Left renal pelvis (tissue), 4 donors: ENCODE measurements around the gene MKNK1. TPM values are rescaled to one million over a fixed set of nuclear protein-coding genes. Genes with fewer than 3 reads are reported as not detected.
"Not testable (repeated sequence)": the region's sequence is repeated elsewhere in the genome, so short reads cannot be mapped to it uniquely, and the experiment has no call there.

Source experiments
- DNase-seq, 4 donors: peaks; one replicate each; pipeline ENCODE4 v3.0.0-alpha.2; 2013; ENCODE audit warnings: low read depth in 4 of 4, low spot score in 3 of 4
- polyA plus RNA-seq, 4 donors: library from polyadenylated mRNA; unstranded; fragments of 120-200 nt; gene quantifications; one replicate each; pipeline ENCODE4 v1.2.1, GENCODE V29; 2013; ENCODE audit not compliant: insufficient read length in 4 of 4

MKNK1 gene
- 10 to 100 TPM; 23.3 to 39.4 (median 29.4) TPM for polyA plus RNA-seq

DNA sequence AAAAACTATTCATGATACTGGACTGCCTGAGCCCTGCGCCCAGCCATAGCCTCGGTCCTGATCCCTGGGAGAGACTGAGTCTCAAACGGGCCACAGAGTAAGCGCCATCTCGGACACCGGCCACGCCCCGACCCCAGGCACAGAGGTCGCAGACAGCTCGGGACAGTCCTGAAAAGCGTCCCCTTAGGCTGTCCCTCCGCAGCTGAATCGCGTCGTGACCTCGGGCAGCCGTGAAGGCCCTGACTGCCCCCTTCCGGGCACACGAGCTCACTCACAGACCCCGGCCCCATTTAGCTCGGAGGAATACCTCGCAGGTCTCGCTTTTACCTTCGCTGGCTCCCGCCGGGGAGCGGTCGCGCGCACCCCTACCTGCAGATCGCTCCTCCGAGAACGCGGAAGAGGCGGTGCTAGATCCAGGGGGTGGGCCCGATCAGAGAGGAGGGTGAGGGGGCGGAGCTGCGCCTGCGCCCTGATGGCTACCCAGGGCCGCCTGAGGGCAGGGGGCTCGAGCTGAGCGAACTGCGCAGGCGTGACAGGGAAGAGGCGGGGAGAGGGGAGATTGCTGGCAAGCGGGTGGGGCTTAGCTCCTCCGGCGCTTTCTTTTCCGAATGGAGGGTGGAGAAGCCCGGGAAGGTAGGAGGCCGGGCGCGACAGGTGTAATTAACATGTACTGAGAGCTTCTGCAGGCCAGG, at the start of gene MKNK1:
Gene MKNK1, minus strand, starts transcription at position 411 of the 692 bp plus-strand sequence. CDS start 20,941 bp downstream, outside the sequence.
- DNase-seq: peak; percentile 88 to 92 (median 90)

DNA sequence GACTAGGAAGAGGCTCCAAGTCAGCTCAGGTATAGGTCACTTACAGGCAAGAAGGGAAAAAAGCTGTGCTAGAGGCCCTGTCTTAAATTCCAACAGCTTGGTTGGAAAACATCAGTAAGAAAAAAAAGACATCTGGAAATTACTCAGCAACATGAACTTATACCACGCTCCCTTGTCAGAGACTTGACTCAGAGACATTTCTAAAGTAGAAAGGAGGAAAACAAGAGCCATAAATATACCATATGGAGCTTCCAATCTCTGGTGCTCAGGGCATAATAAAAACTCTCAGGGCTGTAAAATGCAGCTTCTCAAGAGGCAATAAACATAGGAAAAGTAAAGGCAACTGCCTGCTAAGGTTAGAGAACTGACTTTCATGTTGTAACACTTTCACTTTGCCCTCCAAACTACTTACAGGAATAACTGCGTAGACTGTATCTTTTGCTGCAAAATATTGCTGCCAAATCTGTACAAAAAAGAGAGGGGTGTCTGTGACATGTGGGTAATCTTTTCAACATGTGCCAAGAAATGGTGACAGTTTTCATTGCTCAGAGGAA, 49.4 kb upstream of the MKNK1 start:
- DNase-seq: peak in 1 of 4 donors; percentile 36

DNA sequence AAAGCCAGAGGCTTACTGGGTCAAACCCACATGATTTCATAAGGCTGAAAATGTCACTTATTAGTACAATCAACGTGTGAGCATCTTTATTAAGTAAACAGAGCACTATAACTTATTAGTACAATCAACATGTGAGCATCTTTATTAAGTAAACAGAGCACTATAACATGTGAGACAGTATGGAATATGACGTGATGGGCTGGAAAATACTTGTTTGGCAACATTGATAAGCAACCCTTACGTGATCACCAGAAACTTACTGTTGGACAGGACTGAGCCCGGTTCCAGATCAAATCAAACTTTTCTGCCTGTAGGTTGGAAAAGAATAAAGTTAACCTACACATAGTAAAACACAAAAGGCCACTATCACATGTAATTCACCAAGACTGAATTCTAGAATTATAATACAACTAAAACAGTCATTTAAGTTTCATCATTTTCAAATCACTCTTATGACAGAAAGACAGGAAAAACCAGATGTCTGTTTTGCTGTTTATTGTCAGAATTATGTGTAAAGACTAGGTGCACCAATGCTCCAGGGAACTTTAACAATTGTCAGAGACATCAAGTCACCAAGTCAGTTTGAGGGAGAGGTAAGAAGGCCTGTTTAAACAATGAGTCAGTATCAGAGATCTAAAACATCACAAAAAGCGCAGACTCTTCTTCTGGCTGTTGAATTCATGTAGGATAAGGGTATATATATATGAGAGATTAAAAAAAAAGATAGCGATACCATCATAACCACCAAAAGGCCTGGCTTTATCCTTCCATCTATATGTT, 48.4 kb upstream of the MKNK1 start:
- no peak for DNase-seq

DNA sequence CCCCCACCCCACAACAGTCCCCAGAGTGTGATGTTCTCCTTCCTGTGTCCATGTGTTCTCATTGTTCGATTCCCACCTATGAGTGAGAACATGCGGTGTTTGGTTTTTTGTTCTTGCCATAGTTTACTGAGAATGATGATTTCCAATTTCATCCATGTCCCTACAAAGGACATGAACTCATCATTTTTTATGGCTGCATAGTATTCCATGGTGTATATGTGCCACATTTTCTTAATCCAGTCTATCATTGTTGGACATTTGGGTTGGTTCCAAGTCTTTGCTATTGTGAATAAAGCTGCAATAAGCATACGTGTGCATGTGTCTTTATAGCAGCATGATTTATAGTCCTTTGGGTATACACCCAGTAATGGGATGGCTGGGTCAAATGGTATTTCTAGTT, 47.1 kb upstream of the MKNK1 start:
- DNase-seq: not testable (repeated sequence)

DNA sequence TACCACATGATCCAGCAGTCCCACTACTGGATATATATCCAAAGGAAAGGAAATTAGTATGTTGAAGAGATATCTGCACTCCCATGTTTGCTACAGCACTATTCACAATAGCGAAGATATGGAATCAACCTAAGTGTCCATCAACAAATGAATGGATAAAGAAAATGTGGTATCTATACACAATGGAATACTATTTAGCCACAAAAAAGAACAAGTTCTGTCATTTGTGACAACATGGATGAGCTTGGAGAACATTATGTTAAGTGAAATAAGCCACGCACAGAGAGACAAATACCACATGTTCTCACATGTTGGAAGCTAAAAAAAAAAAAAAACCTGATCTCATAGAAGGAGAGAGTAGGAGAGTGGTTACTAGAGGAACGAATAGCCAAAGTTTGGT, 46.4 kb upstream of the MKNK1 start:
- DNase-seq: no peak

DNA sequence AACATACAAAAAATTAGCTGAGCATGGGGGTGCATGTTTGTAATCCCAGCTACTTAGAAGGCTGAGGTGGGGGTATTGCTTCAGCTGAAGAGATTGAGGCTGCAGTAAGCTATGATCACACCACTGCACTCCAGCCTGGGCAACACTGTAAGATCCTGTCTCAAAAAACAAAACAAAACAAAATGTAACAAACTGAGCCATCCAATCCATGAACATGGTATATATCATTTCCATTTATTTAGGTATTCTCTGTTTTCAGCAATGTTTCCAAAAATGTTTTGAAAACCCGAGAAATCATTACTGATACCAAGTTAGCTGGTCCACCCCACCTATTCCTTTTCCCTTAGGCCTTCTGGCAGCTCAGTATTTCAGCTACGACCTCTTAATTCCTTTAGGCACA, 45.7 kb upstream of the MKNK1 start:
- no peak for DNase-seq

DNA sequence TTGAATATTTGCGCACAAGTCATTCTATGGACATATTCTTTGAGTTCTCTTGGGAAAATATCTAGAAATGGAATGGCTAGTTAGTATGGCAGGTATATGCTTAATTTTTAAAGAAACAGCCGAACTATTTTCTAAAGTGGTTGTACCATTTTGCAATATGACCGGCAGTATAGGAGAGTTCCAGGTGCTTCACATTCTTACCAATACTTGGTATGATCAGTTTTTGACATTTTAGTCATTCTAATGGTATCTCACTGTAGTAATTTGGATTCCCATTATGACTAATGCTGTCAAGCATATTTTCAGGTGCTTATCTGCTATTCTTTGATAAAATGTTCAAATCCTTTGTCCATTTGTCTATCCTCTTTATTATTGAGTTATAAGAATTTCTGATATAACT, 43.5 kb upstream of the MKNK1 start:
- no peak for DNase-seq

DNA sequence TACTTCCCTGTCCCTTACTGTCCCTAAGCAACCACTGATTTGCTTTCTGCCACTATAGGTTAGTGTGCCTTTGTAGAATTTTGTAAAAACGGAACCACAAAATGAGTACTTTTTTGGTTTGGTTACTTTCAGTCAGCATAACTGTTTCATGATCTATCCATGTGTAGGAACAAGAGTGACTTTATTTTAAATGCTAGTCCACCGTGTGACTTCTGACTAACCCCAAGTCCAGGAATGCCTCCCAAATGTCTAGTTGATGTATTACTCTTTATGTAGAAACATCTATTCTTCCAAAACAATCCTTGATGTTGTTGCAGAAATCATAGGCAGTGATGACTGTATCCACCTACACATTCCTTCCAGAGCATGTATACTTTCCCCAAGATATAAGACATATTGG, 42.8 kb upstream of the MKNK1 start:
- DNase-seq: no peak

DNA sequence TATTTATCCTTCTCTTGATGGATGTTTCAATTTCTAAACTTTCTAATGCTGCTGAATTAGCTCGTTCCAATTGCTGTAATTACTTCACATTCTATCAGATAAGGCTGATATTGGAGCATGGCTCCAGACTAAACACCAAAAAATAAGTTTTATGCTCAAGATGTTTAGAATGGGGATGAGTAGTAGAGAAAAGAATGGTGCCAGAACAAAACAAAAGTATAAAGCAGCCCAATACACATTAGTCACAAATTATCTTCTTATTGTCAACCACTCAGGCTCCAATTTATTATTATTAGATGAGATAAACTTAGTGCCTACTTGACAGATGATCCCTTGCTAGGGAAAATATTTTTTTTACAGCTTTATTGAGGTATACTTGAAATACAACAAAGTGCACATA, 42.3 kb upstream of the MKNK1 start:
- no peak for DNase-seq

DNA sequence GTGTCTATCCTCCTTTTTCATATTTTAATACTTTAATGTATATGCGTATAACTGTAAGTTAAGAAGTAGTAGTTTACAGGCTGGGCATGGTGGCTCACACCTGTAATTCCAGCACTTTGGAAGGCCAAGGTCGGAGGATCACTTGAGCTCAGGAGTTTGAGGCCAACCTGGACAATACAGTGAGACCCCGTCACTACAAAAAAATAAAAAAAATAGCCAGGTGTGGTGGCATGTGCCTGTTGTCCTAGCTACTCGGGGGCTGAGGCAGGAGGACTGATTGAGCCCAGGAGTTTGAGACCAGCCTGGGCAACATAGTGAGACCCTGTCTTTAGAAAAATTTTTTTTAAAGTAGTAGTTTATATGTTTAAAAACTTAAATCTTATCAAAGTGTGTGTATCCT, 41.7 kb upstream of the MKNK1 start:
- DNase-seq: no peak

DNA sequence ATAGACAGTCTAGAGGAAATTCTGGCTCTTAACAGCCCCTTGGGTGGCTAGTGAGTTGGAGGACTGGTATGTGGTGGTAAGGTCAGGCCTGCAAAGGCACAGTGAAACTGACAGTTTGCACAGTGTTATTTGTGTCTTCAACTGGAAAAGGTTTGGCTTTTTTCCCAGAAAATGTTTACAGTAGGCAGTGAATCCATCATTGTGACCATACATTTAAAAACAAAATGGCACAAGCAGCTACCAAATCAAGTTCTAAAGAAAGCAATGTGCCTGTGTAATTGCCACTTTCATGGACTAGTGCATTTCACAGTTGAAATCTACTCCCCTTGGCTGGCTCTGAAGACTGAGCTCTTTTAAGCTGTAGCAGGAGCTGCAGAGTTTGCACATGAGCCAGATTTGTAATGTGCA, 39.3 kb upstream of the MKNK1 start:
- no peak for DNase-seq

DNA sequence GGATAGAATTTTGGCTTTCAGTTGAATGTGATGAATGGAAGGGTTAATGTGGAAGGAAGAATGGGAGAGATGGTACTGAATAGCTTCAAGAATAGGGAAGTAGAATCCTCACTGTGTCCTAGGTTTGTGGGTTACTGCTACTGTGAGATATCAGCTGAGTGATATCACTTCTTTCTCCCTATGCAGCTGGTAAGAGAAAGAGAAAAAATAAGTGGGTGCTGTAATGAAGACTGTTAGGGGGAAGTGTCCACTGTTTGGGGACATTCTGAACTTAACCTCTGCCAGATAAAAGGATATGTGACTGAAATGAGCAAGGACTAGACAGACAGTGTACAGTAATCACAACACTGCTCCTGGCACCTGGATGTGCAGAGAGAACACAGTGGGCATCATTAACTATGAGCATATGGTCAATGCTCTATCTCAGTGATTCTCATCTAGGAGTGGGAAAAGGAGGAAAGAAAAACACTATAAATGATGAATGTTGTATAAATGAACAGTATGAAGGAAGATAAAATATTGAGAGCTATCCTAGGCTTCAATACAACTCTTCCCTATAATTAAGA, 38.1 kb upstream of the MKNK1 start:
- DNase-seq: no peak

DNA sequence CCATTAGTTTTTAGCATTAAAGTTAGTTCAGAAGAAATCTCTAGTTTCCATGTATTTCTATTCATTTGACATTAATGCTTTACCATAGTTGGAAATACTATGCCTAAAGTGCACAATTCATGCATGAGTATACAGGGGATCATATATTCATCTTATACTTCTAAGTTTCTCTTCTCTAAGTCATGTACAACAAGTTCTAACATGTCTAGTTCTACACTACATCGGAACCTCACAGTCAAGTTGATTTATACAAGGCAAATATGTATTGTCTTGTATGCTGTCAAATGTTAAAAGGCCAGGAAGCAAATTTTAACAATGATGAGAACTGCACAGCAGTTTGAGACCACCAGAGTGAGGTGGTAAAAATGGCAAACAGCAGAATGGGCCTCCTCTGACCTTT, 35.5 kb upstream of the MKNK1 start:
- DNase-seq: no peak

DNA sequence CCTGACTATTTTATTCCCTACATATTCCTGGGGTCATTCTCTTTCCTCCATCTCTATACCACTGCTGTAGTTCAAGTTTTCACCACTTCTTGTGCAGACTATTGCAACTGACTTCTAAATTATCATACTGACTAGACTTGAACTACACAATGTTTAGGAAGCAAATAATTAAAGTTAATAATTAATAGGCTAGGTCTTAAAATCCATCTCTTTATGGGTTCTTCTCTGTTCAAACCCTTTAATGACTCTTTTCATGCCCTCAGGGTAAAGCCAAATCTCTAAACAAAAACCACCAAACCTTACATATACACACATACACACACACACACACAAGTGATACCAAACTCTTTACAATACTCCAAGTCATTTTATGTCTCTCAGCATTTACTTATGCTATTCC, 34.9 kb upstream of the MKNK1 start:
- DNase-seq: no peak

DNA sequence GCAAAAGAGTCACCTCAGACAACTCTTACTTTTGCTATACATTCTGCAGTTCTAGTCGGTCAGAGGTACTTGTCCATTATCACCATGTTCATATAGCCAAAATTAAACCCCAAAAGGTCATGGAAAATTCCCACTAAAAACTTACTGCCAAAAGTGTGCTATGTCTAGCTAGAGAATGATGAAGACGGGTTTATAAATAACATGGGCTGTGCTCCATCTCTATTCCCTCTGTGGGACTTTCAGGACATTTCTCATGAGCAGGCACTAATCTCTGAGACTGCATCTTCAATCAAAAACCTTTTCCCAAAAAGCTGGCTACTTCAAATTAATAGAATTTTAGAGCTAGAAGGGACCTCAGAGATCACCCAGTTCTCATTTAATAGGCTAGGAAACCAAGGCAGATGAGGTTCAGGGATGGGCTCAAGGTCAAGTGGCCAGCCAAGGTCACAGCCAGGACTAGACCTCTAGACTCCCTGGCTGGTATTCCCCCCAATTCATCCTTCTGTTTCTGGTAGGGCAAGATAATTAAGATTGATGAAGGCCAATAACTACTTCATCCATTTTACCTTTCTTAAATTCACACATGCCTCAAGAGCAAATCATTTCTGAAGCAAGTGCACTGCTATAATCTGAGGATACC, 33.5 kb upstream of the MKNK1 start:
- no peak for DNase-seq

DNA sequence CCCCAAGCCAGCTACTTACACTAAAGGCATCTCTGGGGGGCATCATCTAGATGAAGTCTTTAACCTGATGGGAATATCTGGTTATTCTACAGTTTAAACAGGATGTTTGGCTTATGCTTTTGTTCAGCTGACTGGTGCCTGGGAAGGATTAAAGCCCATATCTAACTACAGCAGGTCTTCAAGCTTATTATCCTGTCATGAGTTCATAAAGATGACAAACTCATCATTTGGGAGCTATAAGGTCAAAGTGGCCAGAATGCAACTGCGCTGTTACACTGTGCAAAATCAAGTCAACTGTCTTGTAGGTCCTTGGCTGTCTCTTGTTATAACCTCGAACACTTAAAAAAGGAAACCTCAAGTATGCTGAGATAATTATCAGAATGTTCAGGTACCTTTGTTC, 31.1 kb upstream of the MKNK1 start:
- DNase-seq: no peak

DNA sequence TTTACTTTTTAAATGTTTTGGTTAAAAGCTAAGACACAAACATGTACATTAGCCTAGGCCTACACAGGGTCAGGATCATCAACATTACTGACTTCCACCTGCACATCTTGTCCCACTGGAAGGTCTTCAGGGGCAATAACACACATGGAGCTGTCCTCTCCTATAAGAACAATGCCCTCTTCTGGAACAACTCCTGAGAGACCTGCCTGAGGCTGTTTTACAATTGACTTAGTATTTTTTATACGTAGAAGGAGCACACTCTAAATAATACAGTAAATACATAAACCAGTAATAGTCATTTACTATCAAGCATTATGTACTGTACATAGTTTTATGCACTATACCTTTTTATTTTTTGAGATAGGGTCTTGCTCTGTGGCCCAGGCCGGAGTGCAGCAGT, 26.7 kb upstream of the MKNK1 start:
- no peak for DNase-seq

DNA sequence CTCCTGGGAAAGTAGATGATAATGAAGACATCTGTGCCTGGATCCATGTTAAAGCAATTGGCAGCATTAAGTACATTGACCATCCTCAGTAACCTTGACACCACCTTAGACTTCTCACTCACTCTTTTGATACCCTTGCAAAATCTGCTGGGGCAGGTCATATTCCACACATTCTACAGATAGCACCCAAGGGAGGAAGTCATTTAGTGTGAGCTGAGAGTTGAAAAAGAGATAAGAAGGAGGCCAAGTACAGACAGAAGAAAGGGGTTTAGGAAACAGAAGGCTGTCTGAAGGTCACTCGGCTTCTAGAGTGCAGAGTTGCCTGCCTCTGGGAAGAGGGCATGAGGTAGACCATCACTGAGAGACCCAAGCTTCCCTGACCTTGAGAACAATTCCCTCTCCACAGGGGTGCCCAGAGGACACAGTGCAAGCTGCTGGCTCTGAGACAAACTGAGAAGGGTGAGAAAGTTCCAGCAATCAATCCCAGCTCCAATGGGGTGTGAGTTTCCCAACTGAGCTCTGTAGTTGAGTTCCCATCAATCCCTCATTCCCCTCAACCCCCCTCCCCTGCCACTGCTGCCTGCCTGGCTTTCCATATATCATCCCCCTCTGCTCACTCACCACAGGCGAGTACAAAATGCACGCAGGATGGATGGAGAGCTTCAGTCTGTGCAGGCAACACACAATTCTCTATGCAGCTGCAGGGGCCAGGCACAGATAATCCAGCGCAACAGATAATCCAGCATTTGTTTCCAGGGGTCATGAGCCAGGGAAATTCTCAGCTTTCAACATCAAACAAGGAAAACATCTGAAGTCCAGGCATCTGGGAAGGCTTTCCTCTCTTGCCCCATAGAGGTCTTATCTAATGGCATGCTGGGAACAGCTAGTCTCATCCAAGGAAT, 19.9 kb upstream of the MKNK1 start:
- no peak for DNase-seq

DNA sequence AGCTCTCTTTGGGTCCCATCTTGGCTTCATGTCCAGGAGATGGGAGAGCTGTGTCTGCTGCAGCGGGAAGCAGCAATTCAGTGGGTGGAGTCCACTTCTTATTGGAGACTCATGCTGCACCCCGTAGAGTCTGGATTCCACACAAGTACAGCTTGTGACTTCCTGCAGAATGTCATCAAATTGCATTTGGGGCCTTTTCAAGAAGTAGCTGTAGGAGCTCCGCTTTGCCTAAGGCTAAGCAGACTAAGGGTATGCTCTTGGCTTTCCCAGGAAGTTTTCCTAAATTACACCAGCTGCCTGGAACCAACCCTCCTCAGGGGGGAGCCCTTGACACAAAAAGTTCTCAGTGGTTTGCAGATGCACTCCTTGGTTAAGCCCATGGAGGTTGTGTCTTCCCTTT, 18.3 kb upstream of the MKNK1 start:
- no peak for DNase-seq

DNA sequence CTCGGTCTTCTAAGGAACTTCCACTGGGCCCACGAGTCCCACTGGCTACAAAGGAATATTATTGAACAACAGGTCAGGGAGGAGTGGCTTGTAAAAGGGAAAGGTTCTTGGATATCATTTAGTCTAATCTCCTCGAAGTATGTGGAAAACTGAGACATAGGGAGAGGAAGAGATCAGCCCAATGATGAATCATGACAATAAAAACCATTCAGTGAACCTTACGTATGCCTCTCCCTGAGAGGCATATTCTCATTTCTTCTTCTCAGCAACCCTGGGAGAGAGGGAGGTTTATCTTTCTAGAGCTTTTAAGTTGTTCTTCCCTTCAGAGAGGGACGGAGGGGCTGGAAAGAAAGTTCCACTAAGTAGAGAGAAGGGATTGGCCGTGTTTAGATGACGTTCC, 17.9 kb upstream of the MKNK1 start:
- no peak for DNase-seq
